ENCODE results near the gene ARHGAP10.
A peak's percentile ranks its signal among the peaks of the same experiment; 100 is the strongest.

ARHGAP10 gene

GRCh38 chr4:148110169-148110568 is 378.3 kb downstream of the ARHGAP10 start:
- DNase-seq = no peak

GRCh38 chr4:148112231-148112982 is 380.5 kb downstream of the ARHGAP10 start:
- DNase-seq = peak; percentile 77

- no peak for DNase-seq
Observed at GRCh38 chr4:148114436-148114835, 382.5 kb downstream of the ARHGAP10 start.

GRCh38 chr4:148116264-148116663 is 384.4 kb downstream of the ARHGAP10 start:
- no peak for DNase-seq

- DNase-seq = no peak
Observed at GRCh38 chr4:148116969-148117368, 385.1 kb downstream of the ARHGAP10 start.

GRCh38 chr4:148118179-148118578 is 386.3 kb downstream of the ARHGAP10 start:
- no peak for DNase-seq

- DNase-seq = no peak
Observed at GRCh38 chr4:148118633-148119032, 386.7 kb downstream of the ARHGAP10 start.

GRCh38 chr4:148120216-148120615 is 388.3 kb downstream of the ARHGAP10 start:
- no peak for DNase-seq

Data from inflammatory macrophage treated with lipopolysaccharide for 4 hours (primary cell).